HG03575 (cell line): Measurements from ENCODE around the gene ZNF511.

Source experiments
- ATAC-seq: cut with Tn5 transposase; IDR thresholded peaks from one replicate; pipeline ENCODE4 v1.9.1; 2021; ENCODE audit not compliant: unreplicated experiment, insufficient number of reproducible peaks, low FRiP score; ENCODE audit errors: extremely low read depth

ZNF511 gene

DNA sequence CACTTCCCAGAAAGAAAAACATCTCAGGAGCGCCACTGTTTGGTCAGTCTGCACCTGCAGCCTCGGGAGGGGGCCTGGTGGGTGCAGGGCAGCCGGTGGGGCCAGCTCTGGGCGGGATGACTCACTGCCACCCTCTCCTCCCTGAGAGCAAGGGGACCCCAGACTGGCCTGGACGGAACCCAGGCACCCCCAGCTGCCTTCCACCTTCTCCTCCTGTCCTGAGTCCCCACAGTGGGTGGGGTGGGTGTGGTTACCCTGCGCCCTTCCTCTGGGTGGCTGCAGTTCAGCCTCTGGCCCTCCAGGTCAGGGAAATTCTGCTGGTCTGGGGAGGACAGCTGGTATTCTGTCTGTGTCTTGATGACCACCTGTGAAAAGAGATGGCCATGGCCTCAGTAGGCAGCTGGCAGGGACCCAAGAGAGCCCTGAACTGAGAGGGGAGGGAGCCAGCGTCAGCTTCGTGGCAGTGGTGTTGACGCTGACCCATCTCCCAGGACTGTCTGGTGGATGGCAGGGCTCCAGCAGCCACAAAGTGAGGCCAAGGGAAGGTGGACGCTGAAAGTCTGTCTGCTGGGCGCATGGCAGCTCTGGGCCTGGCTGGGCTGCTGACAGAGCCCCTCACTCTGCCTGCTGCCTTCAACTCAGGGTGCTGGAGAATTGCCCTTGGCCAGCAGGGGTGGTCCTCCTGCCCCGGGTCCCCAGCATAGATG, 19.1 kb downstream of the ZNF511 start:
- ATAC-seq = no peak

DNA sequence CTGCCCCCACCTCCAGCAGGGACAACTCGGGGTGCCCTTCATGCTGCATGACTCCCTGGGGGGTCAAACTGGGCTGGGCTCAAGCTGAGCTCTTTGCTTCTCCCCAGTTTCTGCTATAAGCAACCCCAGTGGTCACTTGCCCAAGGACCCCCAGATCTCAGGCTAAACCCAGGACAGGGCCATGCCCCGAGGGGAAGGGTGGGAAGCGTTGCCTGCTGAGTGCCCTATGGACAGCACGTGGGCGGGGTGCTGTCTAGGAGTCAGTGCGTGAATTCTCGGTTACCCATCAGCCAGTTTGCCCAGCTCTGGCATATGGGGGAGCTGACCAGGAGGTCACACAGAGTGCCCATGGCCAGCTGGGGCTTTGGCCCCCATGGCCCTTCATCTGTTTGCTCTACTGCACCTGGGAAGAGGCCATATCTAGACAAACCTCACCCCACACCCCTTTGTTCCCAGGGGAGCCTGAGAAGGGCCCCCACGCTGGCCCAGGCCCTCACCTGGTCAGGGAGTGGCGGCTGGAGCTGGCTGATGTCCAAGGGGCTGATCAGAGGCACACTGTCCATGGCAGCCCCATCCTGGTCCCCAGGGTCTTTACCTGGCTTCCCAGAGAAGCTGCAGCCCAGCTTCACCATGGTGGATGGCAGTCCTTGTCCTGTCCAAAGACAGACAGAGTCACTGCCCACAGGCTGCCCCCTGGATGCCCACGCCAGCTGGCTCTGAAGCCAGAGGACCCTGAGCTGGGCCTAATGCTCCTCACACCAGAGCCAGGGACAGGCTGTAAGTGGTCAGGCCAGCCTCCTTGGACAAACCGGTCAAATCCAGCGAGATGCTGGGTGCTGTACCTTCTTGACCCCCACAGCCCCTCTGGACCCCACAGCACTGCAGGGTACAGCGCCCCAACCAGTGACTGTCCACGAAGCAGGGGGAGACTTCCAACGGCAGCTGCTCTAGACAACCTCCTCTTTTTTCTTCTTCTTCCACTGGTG, 19.9 kb downstream of the ZNF511 start:
- ATAC-seq = no peak

DNA sequence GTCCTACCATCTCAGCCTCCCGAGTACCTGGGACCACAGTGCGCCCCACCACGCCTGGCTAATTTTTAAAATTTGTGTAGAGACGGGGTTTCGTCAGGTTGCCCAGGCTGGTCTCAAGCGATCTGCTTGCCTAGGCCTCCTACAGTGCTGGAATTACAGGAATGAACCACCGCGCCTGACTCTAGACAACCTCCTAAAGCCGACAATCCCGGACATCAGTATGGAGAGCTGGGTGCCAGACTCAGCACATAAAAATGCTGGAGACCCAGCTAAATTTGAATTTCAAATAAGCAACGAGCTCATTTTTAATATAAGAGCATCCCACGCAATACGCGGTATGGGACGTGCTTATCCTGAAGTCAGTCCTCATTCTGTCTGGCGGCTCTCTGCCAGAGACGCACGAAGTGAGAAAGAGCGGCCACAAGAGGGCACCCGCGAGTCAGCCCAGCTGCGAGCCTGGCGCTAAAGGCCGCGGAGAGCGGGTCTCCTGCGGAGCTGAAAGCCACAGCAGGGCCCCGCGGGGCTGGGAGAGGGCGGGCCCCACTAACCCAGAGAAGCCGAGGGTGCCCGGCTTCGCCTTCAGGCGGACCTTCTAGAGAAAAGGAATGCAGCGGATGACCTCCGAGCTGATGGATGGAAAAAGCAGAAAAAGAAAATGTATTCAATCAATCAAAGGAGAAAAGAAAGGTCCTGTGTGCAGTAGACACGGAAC, 20.9 kb downstream of the ZNF511 start:
- ATAC-seq = no peak

DNA sequence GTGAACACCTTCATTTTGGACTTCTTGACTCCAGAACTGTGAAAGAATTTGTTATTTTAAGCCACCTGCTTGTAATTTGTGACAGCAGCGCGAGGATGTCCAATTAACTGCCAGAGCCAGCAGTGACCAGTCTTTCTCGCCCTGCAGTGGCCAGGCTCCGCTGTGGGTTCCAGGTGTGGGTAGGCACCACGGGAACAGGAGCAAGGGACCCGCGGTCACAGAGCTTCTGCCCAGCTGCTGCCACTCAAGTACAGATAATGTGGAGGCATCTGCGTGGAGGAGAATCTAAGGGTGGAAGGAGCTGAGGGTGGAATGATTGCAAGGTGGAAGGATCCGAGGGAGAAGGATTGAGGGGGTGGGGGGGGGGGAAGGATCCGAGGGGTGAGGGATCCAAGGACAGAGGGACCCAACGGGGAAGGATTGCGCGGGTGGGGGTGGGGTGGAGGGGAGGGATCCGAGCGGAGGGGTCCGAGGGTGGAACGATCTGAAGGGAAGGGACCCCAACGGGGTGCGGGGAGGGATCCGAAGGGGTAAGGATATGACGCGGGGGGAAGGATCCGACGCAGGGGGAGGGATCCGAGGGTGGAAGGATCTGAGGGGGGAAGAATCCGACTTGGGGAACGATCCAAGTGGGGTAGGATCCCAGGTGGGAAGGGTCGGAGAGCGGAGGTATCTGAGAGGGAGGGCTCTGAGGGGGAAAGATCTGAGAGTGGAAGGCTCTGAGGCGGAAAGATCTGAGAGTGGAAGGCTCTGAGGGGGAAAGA, 24.4 kb downstream of the ZNF511 start:
- ATAC-seq = no peak

DNA sequence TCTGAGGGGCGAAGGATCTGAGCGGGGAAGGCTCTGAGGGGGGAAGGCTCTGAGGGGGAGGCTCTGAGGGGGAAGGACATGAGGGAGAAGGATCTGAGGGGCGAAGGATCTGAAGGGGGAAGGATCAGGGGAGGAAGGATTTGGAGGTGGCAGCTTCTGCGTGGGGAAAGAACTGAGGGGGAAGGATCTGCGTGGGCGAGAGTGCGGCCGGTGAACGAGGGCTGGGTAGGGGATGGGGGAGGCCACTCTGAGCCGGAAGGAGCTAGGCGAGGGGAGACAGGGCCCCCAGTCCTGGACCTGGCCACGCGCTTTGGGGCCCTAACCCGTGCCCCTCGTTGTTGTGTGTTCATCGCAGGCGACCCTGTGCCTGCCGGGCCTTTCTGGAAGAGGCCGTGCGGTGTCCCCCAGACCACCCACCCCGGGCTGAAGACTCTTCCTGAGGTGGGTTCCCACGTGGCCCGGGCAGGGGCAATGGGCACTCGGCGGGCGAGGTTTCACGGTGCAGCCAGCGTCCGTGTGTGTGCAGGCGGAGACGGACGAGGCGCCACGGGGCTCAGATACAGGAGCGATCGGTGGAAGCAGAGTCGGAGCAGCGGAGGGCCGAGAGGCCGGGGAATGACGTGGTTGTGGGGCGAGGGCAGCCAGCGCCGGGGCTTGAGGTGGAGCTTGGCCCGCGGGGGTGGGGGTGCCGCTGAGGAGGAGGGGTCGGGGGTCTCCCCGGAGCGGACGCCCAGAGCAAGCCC, 26.0 kb downstream of the ZNF511 start:
- ATAC-seq = no peak

DNA sequence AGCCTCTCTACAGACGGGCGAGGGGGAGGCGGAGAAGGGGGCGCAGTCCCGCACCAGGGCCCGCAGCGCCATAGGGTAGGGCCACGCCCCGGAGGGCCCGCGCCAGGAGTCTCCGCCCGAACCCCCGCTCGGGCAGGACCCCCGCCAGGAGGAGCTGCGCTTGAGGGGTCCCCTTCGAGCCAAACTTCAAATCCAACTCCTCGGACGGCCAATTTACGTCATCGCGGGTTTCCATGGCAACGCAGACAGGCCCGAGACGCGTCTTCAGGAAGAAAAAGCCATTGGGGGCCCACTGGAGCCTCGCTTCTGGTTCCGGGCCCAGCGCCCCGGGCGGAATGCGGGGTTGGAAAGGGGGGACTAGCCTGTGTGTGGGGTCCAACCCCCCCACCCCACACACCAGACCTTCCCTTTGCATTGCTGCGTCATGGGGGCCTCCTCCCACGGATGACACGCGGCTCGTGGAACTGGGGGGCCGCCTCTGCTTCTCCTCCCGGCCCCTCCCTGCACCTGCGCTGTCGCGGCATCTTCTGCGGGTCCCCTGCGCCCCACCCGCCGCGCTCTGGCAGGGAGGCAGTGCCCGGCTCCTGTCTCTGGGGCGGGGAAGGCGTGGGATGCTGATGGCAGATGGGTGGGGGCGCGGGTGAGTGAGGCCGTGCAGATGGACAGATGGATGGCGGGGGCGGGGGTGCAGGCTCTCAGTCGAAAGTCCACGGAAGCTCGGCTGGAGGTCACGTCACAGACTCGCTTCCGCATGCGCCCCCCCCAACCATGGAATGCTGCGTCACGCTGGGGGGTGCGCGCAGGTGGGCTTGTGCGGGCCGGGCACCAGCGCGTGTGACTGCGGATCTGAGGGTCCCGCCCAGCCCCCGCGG, 26.8 kb downstream of the ZNF511 start:
- no peak for ATAC-seq

DNA sequence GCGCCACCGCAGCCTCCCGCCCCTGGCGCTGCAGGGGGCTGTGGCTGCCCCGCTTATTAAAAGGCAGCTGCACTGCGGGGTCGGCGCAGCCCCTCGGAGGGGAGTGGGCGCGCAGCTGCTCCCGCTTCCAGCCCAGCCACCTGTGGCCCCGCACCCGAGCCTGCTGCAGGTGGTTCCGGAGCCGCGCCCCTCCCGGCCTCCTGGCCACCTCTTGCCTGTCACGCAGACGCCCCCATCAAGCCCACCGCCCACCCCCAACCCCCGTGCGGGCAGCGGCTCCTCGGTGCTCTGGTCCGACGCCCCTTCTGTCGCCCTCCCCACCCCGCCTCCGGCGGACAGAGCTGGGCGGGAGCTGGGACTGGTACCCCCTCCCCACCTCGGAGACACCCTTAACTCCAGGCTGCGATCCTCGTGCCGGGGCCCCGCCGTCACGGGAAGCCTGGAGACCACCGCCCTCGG, 27.4 kb downstream of the ZNF511 start:
- ATAC-seq = no peak

DNA sequence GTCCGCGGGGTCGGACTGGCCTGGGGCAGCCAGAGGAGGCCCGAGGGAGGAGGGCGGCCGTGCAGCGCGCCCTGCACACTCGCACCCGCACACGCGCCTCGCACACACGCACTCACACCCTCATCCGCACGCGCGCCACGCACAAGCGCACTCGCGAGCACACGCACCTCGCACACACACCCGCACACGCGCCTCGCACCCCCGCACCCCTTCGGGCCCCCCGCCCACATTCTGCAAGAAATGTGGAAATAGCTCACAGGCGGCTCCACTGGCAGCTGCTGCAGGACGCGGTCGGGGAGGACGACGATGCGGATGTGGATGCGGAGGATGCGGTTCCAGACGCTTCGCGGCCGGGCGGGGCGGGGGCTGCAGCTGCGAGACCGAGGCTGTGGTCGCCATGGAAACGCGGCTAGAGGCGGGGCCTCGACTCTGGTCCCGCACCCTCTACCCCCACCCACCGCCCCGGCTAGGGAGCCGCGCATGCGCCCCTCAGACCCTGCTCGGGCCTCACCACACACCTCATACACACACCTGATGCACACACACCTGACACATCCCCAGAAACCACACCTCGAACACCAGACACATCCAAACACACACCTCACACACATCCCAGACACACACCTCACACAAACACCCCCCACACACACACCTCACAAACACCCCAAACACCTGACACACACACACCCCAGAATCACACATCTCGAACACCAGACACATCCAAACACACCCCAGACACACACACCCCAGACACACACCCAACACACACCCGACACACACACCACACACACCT, 28.1 kb downstream of the ZNF511 start, which contains the start of gene CALY:
CALY (minus strand) TSS at position 320 of the 793 bp plus-strand sequence. CDS start 7,907 bp downstream, outside the sequence.
- no peak for ATAC-seq

DNA sequence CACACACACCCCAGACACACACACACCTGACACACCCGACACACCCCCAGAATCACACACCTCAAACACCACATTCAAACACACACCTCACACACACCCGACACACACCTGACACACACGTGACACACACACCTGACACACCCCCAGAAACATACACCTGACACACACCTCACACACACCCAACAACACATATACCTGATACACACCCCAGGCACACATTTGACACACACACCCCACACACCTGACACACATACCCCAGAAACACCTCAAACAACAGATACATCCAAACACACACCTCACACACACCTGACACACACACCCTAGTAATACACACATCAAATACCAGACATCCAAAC, 28.6 kb downstream of the ZNF511 start:
- ATAC-seq = no peak

DNA sequence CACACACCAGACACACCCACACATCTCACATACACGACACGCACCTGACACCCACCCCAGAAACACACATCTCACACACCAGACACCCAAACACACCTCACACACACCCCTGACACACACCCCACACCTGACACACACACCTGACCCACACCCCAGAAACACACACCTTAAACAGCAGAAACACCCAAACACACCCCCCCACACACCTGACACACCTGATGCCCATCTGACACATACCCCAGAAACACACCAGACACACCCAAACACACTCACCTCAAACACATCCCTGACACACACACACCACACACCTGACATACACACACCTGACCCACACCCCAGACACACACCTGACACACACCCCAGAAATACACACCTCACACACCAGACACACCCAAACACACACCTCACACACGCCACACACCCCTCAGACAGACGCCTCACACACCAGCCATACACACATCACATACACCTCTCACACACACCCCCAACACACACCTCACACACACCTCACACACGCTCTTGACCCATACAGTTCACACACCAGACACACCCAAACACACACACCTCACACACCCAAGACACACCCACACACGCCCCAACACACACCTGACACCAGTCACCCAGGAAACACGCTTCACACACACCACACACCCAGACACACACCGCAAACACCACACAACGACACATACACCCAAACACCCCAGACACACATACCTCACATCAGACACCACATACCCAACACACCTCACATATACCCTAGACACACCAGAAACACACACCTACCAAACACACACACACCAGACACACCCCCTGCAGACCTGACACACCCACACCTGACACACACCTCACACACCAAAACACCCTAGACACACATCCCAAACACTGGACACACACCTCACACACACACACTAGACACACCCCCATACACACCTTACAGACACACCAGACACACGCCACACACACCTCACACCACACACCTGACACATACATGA, 29.7 kb downstream of the ZNF511 start:
- no peak for ATAC-seq

DNA sequence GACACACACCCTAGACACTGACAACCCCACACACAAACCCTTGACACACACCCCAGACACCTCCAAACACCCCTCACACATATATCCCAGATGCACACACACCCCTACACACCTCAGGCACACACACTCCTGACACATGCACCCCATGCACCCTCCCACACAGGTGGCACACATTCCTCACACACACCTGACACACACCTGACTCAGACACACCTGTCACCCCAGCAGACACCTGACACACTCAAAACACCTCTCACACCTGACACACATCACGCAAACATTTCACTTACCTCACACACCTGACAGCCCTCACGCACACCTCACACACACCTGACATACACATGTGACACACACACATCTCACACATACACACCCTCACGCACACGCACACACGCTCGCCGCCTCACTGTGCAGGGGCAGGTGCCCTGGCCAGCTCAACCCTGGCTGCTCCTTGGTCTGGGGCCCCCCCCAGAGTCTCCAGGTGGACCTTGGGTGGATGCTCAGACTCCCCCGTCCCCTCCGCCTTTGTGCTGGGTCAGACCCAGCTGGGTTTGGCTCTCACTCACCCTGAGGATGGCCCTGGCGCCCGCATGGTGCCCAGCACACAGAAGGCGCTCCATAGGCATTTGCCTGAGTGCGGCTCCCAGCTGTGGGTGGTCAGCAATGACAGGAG, 31.1 kb downstream of the ZNF511 start:
- no peak for ATAC-seq

DNA sequence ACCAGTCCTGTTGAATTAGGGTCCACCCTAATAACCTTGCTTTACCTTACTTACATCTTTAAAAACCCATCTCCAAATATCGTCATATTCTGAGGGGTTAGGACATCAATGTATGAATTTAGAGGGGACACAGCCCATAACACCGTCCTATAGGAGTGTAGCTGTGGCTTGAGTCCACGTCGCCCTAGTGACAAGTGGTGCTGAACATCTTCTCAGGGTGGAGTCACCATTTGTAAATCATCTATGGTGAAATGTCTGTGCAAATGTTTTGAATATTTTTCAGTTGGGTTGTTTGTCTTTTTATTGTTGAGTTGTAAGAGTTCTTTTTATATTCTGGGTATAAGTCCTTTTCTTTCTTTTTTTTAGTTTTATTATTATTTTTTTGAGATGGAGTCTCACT, 33.3 kb downstream of the ZNF511 start:
- no peak for ATAC-seq

DNA sequence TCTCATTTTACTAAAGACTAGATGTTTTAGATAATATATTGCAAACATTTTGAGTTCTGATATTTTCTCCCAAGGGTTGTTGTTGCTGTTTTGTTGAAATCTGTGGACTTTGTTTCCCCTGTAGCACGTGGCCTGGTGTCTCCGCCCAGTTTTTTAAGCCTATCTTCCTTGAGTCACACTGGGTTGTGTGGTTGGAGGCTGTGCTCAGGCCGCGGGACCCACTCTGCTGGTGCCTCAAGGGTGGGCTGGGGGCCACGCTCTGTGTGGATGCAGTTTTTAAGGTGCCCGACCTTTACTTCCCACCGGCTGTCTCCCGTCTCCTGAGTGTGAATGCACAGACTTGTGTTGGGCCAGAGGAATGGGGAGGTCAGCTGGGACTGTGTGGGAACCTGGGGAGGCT, 34.2 kb downstream of the ZNF511 start:
- ATAC-seq = no peak

DNA sequence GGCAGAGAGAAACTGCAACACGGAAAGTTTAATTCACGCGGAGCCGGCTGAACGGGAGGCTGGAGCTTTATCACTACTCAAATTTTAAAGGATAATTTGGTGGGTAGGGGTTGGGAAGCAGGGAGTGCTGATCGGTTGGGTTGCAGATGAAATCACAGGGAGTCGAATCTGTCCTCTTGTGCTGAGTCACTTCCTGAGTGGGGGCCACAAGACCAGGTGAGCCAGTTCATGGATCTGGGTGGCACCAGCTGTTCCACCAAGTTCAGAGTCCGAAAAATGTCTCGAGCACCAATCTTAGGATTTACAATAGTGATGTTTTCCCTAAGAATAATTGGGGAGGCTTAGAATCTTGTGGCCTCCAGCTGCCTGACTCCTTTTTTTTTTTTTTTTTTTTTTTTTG, 34.8 kb downstream of the ZNF511 start:
- ATAC-seq = no peak

DNA sequence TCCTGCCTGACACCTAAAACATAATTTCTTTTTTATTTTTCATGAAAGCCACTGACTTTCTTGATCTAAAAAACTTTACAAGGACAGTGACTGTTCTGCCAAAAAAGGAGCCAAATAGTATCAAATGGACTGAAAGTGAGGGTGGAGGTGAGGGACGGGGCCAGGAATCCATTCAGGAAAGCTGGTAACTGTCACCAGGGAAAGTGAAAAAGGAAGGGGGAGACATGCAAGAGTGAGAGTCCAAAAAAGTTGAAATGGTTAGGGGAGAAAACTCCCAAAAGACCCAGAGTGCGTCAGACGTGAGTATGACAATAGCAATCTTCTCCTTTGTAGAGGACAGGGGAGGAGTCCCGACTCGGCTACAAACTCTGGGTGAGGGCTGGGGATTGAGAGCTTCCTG, 35.5 kb downstream of the ZNF511 start:
- ATAC-seq = no peak
